LNCaP clone FGC (cell line): ENCODE data around the gene ANKRD34A.

Source experiments
- DNase-seq: peaks from one replicate; pipeline ENCODE4 v3.0.0-alpha.2; 2011; ENCODE audit warnings: low read depth
- H3K4me3 ChIP-seq: 2 replicates; pipeline ENCODE4 v1.5.1; 2011; ENCODE audit warnings: mild to moderate bottlenecking, low read depth, low read length, control low read depth
- CTCF ChIP-seq: IDR thresholded peaks from 2 replicates; pipeline ENCODE4 v1.5.1; 2012; ENCODE audit warnings: mild to moderate bottlenecking; ENCODE audit not compliant: control insufficient read depth, insufficient read depth; ENCODE audit errors: extremely low read depth

ANKRD34A gene

GRCh38 chr1:145978471-145978853 lies 14.1 kb upstream of the ANKRD34A start:
- DNase-seq, result no peak
- no peak for TF ChIP-seq CTCF
- H3K4me3 ChIP-seq, result no peak overlapping the region

- no peak for DNase-seq
- no peak overlapping the region for H3K4me3 ChIP-seq
- peak; percentile 93 for TF ChIP-seq CTCF
These were observed 13.4 kb upstream of the ANKRD34A start for GRCh38 chr1:145977486-145978470.

- TF ChIP-seq CTCF, result no peak
- no peak for DNase-seq
- no peak overlapping the region for H3K4me3 ChIP-seq
These were observed 12.6 kb upstream of the ANKRD34A start for GRCh38 chr1:145977016-145977415.

GRCh38 chr1:145975216-145975615 lies 10.8 kb upstream of the ANKRD34A start:
- no peak for DNase-seq
- TF ChIP-seq CTCF, result no peak

GRCh38 chr1:145974721-145975120 lies 10.3 kb upstream of the ANKRD34A start:
- no peak for DNase-seq
- no peak for TF ChIP-seq CTCF
- no peak overlapping the region for H3K4me3 ChIP-seq

More at GRCh38 chr1:145975216-145975615, 10.8 kb upstream of the ANKRD34A start:
- H3K4me3 ChIP-seq, result no peak overlapping the region

- no peak for DNase-seq
- no peak overlapping the region for H3K4me3 ChIP-seq
- no peak for TF ChIP-seq CTCF
These were observed 8.2 kb upstream of the ANKRD34A start for GRCh38 chr1:145972580-145972979.

GRCh38 chr1:145967288-145967687 lies 2.9 kb upstream of the ANKRD34A start:
- no peak for TF ChIP-seq CTCF
- H3K4me3 ChIP-seq, result no peak overlapping the region
- DNase-seq, result no peak
